ENCODE results near the gene GALNT15. TPM values are rescaled to one million over a fixed set of nuclear protein-coding genes. Genes with fewer than 3 reads are reported as not detected.

Gene GALNT15
- total RNA-seq, 2 experiments from 2014 or later: not detected

DNA sequence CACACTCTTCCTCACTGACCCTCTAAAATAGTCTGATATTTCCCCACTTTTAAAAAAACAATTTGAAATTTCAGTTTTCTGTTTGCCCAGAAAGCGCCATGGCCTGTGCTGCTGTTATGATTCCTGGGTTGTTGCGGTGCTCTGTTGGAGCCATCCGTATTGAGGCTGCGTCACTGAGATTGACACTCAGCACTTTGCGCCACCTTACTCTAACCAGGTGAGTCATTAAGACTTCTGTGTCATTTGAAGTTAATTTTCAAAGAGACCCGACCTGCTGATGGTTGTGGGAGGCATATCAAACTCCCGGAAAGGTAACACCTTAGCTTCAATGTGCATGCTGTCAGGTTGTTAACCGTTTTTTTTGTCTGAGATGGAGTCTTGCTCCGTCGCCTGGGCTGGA, 96.4 kb downstream of the GALNT15 start:
- H3K27me3 Mint-ChIP-seq: no peaks in the 10 kb centered on the region
- no peak for ATAC-seq
- H3K4me1 Mint-ChIP-seq: peaks cover 26% of the 10 kb centered on the region
- H3K4me3 Mint-ChIP-seq: no peak overlapping the region
- ChIA-PET CTCF (interaction anchor here (1.1 to 6.2 kb wide), 3 partner anchors 11 to 49 kb away, joined by 3 to 86 read pairs (median 50); no protein-coding TSS in a partner anchor), POLR2A (no interaction called here)
- DNase-seq: no peak
- intact Hi-C loops (cut with DNase I, micrococcal nuclease): no loop called here
- no peak overlapping the region for H3K27ac Mint-ChIP-seq
- H3K36me3 Mint-ChIP-seq (ENCODE audit: low read depth): peaks cover 32% of the 10 kb centered on the region
- no peaks in the 10 kb centered on the region for H3K9me3 Mint-ChIP-seq (ENCODE audit: low read depth)

- Mint-ChIP-seq H3K9me3 (ENCODE audit: low read depth) (no peaks in the 10 kb centered on the region), H3K36me3 (ENCODE audit: low read depth) (peaks cover 38% of the 10 kb centered on the region), H3K4me3 (no peak overlapping the region), H3K27ac (no peak overlapping the region), H3K27me3 (no peaks in the 10 kb centered on the region), H3K4me1 (peaks cover 10% of the 10 kb centered on the region)
- DNase-seq (no peak), ATAC-seq (no peak)
- POLR2A ChIA-PET: interaction anchor here (0.7 kb wide), 2 partner anchors 132 to 265 kb away, joined by 4 read pairs; no protein-coding TSS in a partner anchor
- CTCF ChIA-PET: interaction anchor here (0.9 to 6.2 kb wide), 5 partner anchors 9 to 48 kb away, joined by 3 to 86 read pairs (median 6); no protein-coding TSS in a partner anchor
- intact Hi-C loops (cut with DNase I, micrococcal nuclease): no loop called here
Measured at GRCh38 chr3:16272588-16272987, 98.1 kb downstream of the GALNT15 start.

- no peak overlapping the region for H3K27ac Mint-ChIP-seq
- no peaks in the 10 kb centered on the region for H3K9me3 Mint-ChIP-seq (ENCODE audit: low read depth)
- DNase-seq (no peak), ATAC-seq (no peak)
- ChIA-PET POLR2A (no interaction called here), CTCF (interaction anchor here (1.6 to 1.9 kb wide), 3 partner anchors 9 to 46 kb away, joined by 4 to 6 read pairs (median 4); no protein-coding TSS in a partner anchor)
- intact Hi-C loops (cut with DNase I, micrococcal nuclease): no loop called here
- H3K4me1 Mint-ChIP-seq: no peaks in the 10 kb centered on the region
- H3K27me3 Mint-ChIP-seq: no peaks in the 10 kb centered on the region
- H3K4me3 Mint-ChIP-seq: no peak overlapping the region
- H3K36me3 Mint-ChIP-seq (ENCODE audit: low read depth): peaks cover 44% of the 10 kb centered on the region
Measured at GRCh38 chr3:16273867-16274266, 99.4 kb downstream of the GALNT15 start.

DNA sequence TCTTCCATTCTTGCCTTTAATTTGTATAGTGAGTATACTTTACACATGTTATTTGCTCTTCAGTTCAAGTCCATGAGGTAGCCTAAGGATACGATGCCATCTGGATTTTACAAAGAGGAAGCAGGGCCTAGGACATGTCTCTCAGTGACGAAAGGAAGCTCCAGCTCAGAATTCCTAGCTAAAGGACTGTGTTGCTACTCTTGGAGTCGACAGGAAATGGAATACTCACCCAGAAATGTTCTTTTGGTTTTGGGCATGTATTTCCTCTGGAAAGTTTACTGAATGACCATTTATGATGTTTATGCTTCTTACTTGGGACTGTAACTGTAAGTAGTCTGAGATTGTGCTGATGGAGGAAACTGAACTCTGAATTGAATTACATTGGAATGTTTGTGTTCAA, 103.0 kb downstream of the GALNT15 start:
- POLR2A ChIA-PET: no interaction called here
- CTCF ChIA-PET: interaction anchor here (1.2 to 11.5 kb wide), 3 partner anchors 8 to 13 kb away, joined by 4 to 86 read pairs (median 7); no protein-coding TSS in a partner anchor
- Mint-ChIP-seq H3K27ac (no peak overlapping the region), H3K27me3 (no peaks in the 10 kb centered on the region), H3K4me3 (no peak overlapping the region), H3K9me3 (ENCODE audit: low read depth) (no peaks in the 10 kb centered on the region), H3K4me1 (peaks cover 3% of the 10 kb centered on the region), H3K36me3 (ENCODE audit: low read depth) (peaks cover 33% of the 10 kb centered on the region)
- ATAC-seq (no peak), DNase-seq (no peak)
- intact Hi-C loops (cut with DNase I, micrococcal nuclease): no loop called here

GRCh38 chr3:16279010-16279801, 104.7 kb downstream of the GALNT15 start:
- Mint-ChIP-seq H3K9me3 (ENCODE audit: low read depth) (no peaks in the 10 kb centered on the region), H3K36me3 (ENCODE audit: low read depth) (peaks cover 40% of the 10 kb centered on the region), H3K4me3 (no peak overlapping the region), H3K4me1 (peaks cover 11% of the 10 kb centered on the region), H3K27me3 (no peaks in the 10 kb centered on the region), H3K27ac (no peak overlapping the region)
- DNase-seq: no peak
- POLR2A ChIA-PET: no interaction called here
- no peak for ATAC-seq
- intact Hi-C loops (cut with DNase I, micrococcal nuclease): no loop called here
- CTCF ChIA-PET: interaction anchor here (0.6 to 11.5 kb wide), 2 partner anchors 9 to 272 kb away, joined by 4 to 86 read pairs; no protein-coding TSS in a partner anchor

DNA sequence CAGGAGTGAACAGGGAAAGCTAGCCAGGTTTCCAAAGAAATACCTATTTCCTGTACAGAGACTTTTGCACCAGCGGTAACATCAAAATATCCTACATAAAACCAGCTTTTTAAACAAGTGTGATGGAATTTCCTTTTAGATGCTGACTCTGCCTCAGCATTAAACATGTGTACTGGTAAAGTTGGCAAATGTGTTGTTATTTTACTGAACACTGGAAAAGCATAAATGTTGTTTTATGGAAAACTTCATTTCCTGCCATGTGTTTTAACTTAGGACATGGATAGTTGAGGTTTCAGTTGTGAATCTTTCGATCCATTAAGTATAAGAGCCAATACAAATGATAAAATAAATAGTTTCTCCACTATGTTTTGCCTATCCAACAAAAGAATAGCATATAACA, 106.2 kb downstream of the GALNT15 start:
- H3K36me3 Mint-ChIP-seq (ENCODE audit: low read depth): peaks cover 44% of the 10 kb centered on the region
- DNase-seq (no peak), ATAC-seq (no peak)
- intact Hi-C loops (cut with DNase I, micrococcal nuclease): no loop called here
- H3K27me3 Mint-ChIP-seq: no peaks in the 10 kb centered on the region
- H3K27ac Mint-ChIP-seq: no peak overlapping the region
- H3K4me3 Mint-ChIP-seq: no peak overlapping the region
- H3K4me1 Mint-ChIP-seq: peaks cover 26% of the 10 kb centered on the region
- H3K9me3 Mint-ChIP-seq (ENCODE audit: low read depth): no peaks in the 10 kb centered on the region
- ChIA-PET CTCF (interaction anchor here (0.9 to 11.5 kb wide), 2 partner anchors 11 to 16 kb away, joined by 3 to 86 read pairs; partner anchors contain the start of genes DPH3 and OXNAD1), POLR2A (no interaction called here)

Other genes with a start within 250 kb of the GALNT15 start
- 10 to 100 TPM; 13.0 to 17.8 TPM for gene DPH3, start 90.3 kb downstream of the GALNT15 start, total RNA-seq
- gene OXNAD1, start 90.5 kb downstream of the GALNT15 start, total RNA-seq: 10 to 100 TPM; 27.7 to 34.6 TPM

All from activated CD4-positive, alpha-beta T cell treated with anti-CD3 and anti-CD28 coated beads for 36 hours (primary cell).